ENCODE measurements around the gene KLF5.

Gene KLF5

GRCh38 chr13:73058432-73058735 lies 421 bp upstream of the KLF5 start:
- no peak for DNase-seq (ENCODE audit: low spot score)
- in situ Hi-C loops (cut with MboI; ENCODE audit: low pct_unique_long_range_greater_than_20kb, low sequenced_read_pairs, unreplicated experiment), result loop anchor here (25.0 kb wide), 1 partner anchor 654 kb away; no protein-coding TSS in a partner anchor

GRCh38 chr13:73059460-73060250 lies 850 bp downstream of the KLF5 start:
- peak; percentile 78 for DNase-seq (ENCODE audit: low spot score)
- in situ Hi-C loops (cut with MboI; ENCODE audit: low pct_unique_long_range_greater_than_20kb, low sequenced_read_pairs, unreplicated experiment), result loop anchor here (25.0 kb wide), 1 partner anchor 653 kb away; no protein-coding TSS in a partner anchor
- peak; percentile 55 for TF ChIP-seq CTCF (IDR thresholded peaks at IDR 0.05; ENCODE audit: extremely low read depth, insufficient read depth, missing control alignments)

More at GRCh38 chr13:73058432-73058735, 421 bp upstream of the KLF5 start:
- TF ChIP-seq CTCF (IDR thresholded peaks at IDR 0.05; ENCODE audit: extremely low read depth, insufficient read depth, missing control alignments), result no peak

- in situ Hi-C loops (cut with MboI; ENCODE audit: low pct_unique_long_range_greater_than_20kb, low sequenced_read_pairs, unreplicated experiment), result loop anchor here (25.0 kb wide), 1 partner anchor 652 kb away; no protein-coding TSS in a partner anchor
- no peak for TF ChIP-seq CTCF (IDR thresholded peaks at IDR 0.05; ENCODE audit: extremely low read depth, insufficient read depth, missing control alignments)
- peak; percentile 38 for DNase-seq (ENCODE audit: low spot score)
These were observed 1.7 kb downstream of the KLF5 start for GRCh38 chr13:73060251-73061160.

- TF ChIP-seq CTCF (IDR thresholded peaks at IDR 0.05; ENCODE audit: extremely low read depth, insufficient read depth, missing control alignments), result no peak
- in situ Hi-C loops (cut with MboI; ENCODE audit: low pct_unique_long_range_greater_than_20kb, low sequenced_read_pairs, unreplicated experiment), result loop anchor here (25.0 kb wide), 1 partner anchor 651 kb away; no protein-coding TSS in a partner anchor
- DNase-seq (ENCODE audit: low spot score), result no peak
These were observed 2.7 kb downstream of the KLF5 start for GRCh38 chr13:73061473-73061872.

GRCh38 chr13:73061876-73062275 lies 3.1 kb downstream of the KLF5 start:
- no peak for DNase-seq (ENCODE audit: low spot score)
- in situ Hi-C loops (cut with MboI; ENCODE audit: low pct_unique_long_range_greater_than_20kb, low sequenced_read_pairs, unreplicated experiment), result loop anchor here (25.0 kb wide), 1 partner anchor 650 kb away; no protein-coding TSS in a partner anchor
- TF ChIP-seq CTCF (IDR thresholded peaks at IDR 0.05; ENCODE audit: extremely low read depth, insufficient read depth, missing control alignments), result no peak

- no peak for TF ChIP-seq CTCF (IDR thresholded peaks at IDR 0.05; ENCODE audit: extremely low read depth, insufficient read depth, missing control alignments)
- no peak for DNase-seq (ENCODE audit: low spot score)
- in situ Hi-C loops (cut with MboI; ENCODE audit: low pct_unique_long_range_greater_than_20kb, low sequenced_read_pairs, unreplicated experiment), result loop anchor here (25.0 kb wide), 1 partner anchor 650 kb away; no protein-coding TSS in a partner anchor
These were observed 3.7 kb downstream of the KLF5 start for GRCh38 chr13:73062468-73062867.
